GM12864 (cell line): ENCODE measurements around the gene PRDM4.

ENCODE experiments used
- DNase-seq: peaks from one replicate; pipeline ENCODE4 v3.0.0-alpha.2; 2011; ENCODE audit warnings: low read depth
- H3K4me3 ChIP-seq: 2 replicates; pipeline ENCODE4 v1.5.1; 2011; ENCODE audit warnings: mild to moderate bottlenecking, low read depth, low read length, control low read depth
- TF ChIP-seq, protein P1 (sequence below): IDR thresholded peaks from 2 replicates; pipeline ENCODE4 v1.5.1; 2011; ENCODE audit warnings: low read depth, mild to moderate bottlenecking, moderate library complexity, low read length, control low read depth, inconsistent platforms; ENCODE audit errors: missing control alignments

The PRDM4 gene

GRCh38 chr12:107749083-107749482 is 11.9 kb downstream of the PRDM4 start:
- DNase-seq: no peak
- H3K4me3 ChIP-seq: no peak overlapping the region
- TF ChIP-seq, protein P1, sequence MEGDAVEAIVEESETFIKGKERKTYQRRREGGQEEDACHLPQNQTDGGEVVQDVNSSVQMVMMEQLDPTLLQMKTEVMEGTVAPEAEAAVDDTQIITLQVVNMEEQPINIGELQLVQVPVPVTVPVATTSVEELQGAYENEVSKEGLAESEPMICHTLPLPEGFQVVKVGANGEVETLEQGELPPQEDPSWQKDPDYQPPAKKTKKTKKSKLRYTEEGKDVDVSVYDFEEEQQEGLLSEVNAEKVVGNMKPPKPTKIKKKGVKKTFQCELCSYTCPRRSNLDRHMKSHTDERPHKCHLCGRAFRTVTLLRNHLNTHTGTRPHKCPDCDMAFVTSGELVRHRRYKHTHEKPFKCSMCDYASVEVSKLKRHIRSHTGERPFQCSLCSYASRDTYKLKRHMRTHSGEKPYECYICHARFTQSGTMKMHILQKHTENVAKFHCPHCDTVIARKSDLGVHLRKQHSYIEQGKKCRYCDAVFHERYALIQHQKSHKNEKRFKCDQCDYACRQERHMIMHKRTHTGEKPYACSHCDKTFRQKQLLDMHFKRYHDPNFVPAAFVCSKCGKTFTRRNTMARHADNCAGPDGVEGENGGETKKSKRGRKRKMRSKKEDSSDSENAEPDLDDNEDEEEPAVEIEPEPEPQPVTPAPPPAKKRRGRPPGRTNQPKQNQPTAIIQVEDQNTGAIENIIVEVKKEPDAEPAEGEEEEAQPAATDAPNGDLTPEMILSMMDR: no peak

DNA sequence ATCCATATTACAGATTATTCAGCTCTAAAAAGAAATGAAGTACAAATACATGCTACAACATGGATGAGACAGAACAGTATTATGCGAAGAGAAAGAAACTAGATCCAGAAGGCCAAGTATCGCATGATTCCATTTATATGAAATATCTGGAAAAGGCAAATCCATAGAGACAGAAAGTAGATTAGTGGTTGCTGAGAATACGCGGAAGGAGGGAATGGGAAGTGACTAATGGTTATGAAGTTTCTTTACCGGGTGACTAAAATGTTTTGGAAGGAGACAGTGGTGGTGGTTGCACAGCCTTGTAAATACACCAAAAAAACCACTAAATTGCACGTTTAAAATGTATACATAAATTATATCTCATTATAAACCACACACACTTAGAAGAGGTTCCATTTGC is 12.5 kb downstream of the PRDM4 start:
- H3K4me3 ChIP-seq: no peak overlapping the region
- TF ChIP-seq, protein P1: no peak
- DNase-seq: no peak

DNA sequence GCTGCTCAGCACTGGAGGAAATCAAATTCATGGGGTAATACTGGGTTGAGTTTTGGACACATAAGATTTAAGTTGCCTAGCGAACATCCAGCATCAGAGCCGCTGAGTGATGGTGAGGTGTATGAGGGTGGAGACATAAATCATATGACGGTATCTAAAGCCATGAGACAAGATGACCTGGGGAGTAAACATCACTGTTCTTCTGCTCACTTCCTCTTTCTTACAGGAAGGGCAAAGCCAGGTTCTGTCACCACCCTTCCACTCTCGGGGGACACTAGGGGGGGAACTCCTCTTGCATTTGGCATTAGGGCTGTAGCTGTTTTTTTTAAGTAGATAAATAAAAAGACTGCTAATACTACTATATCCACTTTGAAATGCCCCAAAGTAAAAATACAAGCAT is 24.0 kb downstream of the PRDM4 start:
- TF ChIP-seq, protein P1: peak; percentile 39
- peak; percentile 77 for DNase-seq
- H3K4me3 ChIP-seq: no peak overlapping the region

DNA sequence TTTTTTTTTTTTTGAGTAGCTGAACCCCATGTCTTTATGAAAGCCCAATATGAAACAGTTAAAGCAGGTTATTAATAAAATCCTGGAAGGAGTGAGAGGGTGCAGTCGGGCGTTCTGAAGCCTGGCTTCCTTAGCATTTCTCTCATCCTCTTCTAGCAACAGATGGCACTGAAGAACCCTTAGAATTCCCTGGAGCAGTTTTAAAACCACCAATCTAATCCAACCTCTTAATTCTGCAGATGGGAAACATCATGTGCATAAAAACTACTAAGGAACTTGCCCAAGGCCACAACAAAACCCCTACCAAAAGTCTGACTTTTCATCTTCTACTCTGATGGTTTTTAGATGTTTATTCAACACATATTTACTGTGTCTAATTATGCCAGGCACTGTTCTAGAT is 25.2 kb downstream of the PRDM4 start:
- TF ChIP-seq, protein P1: no peak
- DNase-seq: no peak

GRCh38 chr12:107734139-107734538 is 26.8 kb downstream of the PRDM4 start:
- no peak for DNase-seq
- no peak overlapping the region for H3K4me3 ChIP-seq
- TF ChIP-seq, protein P1: no peak

More for the DNA sequence above, 25.2 kb downstream of the PRDM4 start:
- no peak overlapping the region for H3K4me3 ChIP-seq

DNA sequence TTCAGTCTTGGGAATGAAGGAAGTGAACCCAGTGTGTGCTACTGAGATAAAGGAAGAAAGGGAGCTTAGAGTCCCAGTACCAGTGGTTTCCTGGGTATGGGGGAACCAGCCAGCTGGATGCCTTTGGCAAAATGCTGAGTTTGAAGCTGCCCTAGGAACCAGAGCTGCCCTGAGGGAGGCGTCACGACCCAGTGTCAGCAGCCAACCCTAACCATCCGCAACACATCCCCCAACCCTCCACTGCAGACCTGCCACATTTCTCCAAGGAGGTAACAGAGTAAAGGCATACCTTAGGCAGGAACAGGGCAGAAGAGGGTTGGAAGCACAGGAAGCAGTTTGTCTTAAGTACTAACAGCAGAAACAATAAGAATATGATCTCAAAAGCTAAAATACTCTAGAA is 28.6 kb downstream of the PRDM4 start:
- H3K4me3 ChIP-seq: no peak overlapping the region
- no peak for DNase-seq
- TF ChIP-seq, protein P1: no peak

DNA sequence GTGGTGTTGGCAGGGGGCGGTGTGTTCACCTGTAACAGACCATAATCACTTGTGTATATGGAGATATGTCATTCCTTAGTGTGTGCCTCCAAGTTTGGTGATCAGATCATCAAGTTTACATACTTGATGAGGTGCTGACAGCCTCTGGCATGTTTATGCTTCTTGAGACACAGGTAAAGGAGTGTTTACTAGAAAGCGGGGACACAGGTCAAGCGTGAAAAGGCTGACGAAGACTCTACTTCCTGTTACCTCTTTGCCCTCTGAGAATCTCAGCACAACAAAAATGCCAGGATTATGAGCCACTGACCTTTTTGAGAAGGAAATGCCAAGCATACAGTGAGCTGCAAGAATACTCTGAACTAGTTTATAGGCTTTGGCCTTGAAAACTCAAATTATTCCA is 29.6 kb downstream of the PRDM4 start:
- peak; percentile 8 for DNase-seq
- H3K4me3 ChIP-seq: no peak overlapping the region
- TF ChIP-seq, protein P1: no peak
